ENCODE measurements around the gene GAGE2A. TPM values are rescaled to one million over a fixed set of nuclear protein-coding genes. Genes with fewer than 3 reads are reported as not detected.

Gene GAGE2A
- total and polyA plus RNA-seq, 4 donors = not detected

Other genes starting within 250 kb of the GAGE2A start
- not detected for gene GAGE12C, start 57.3 kb upstream of the GAGE2A start, total RNA-seq
- gene GAGE12C, start 57.3 kb upstream of the GAGE2A start, polyA plus RNA-seq = not detected
- gene GAGE12D, start 47.8 kb upstream of the GAGE2A start, total RNA-seq = not detected
- gene GAGE12D, start 47.8 kb upstream of the GAGE2A start, polyA plus RNA-seq = not detected
- not detected for gene GAGE12E, start 38.2 kb upstream of the GAGE2A start, total RNA-seq
- gene GAGE12E, start 38.2 kb upstream of the GAGE2A start, polyA plus RNA-seq = not detected
- not detected for gene GAGE12F, start 28.7 kb upstream of the GAGE2A start, total RNA-seq
- gene GAGE12F, start 28.7 kb upstream of the GAGE2A start, polyA plus RNA-seq = not detected
- gene GAGE12G, start 19.1 kb upstream of the GAGE2A start, total RNA-seq = not detected
- not detected for gene GAGE12G, start 19.1 kb upstream of the GAGE2A start, polyA plus RNA-seq
- gene GAGE12H, start 9.5 kb upstream of the GAGE2A start, total RNA-seq = not detected
- gene GAGE12H, start 9.5 kb upstream of the GAGE2A start, polyA plus RNA-seq = not detected
- not detected for gene GAGE1, start 9.5 kb downstream of the GAGE2A start, total RNA-seq
- gene GAGE1, start 9.5 kb downstream of the GAGE2A start, polyA plus RNA-seq = not detected
- gene PAGE1, start 106.5 kb downstream of the GAGE2A start, total RNA-seq = not detected
- gene PAGE1, start 106.5 kb downstream of the GAGE2A start, polyA plus RNA-seq = not detected
- gene PAGE4, start 239.8 kb downstream of the GAGE2A start, total RNA-seq = not detected
- gene PAGE4, start 239.8 kb downstream of the GAGE2A start, polyA plus RNA-seq = not detected